IMR-90 (cell line): Measurements from ENCODE around the gene IRF2. TPM values are rescaled to one million over a fixed set of nuclear protein-coding genes. Genes with fewer than 3 reads are reported as not detected.

Experiments used
- ATAC-seq: fragments of 200-7000 bp; cut with Tn5 transposase; 2 replicates; pipeline ENCODE4 v1.9.1; 2020; ENCODE audit warnings: low read depth, mild to moderate bottlenecking, moderate library complexity
- BruUV-seq: library from RNA; stranded (reverse); fragments of 400-500 nt; replicated peaks from 2 replicates; lab custom pipeline; 2021; lab: Mats Ljungman, UMichigan
- CTCF ChIA-PET: fragments of 300-600 bp; formaldehyde crosslinking; extraction: SDS; loops from one replicate; lab custom pipeline; 2021; ENCODE audit warnings: antibody characterized with exemption; lab: Yijun Ruan, JAX
- POLR2A ChIA-PET: fragments of 300-600 bp; sonication (Branson Sonifier 250); formaldehyde crosslinking; loops from one replicate; lab custom pipeline; 2022; ENCODE audit warnings: antibody characterized with exemption; ENCODE audit not compliant: unreplicated experiment; lab: Charles Lee
- DNase-seq: peaks from one replicate; pipeline ENCODE4 v3.0.0; 2013
- H2AFZ ChIP-seq: replicated peaks from 2 replicates; pipeline ENCODE3; 2013; ENCODE audit warnings: low read length, mild to moderate bottlenecking; ENCODE audit not compliant: poor library complexity
- H2AK5ac ChIP-seq: 2 replicates; pipeline ENCODE4 v1.6.1; 2013; ENCODE audit warnings: low read depth, low read length, inconsistent platforms
- H2AK9ac ChIP-seq: replicated peaks from 2 replicates; pipeline ENCODE3; 2013; ENCODE audit warnings: mild to moderate bottlenecking, low read depth, low read length, moderate library complexity; ENCODE audit not compliant: poor library complexity
- H2BK120ac ChIP-seq: 2 replicates; pipeline ENCODE4 v1.6.1; 2013; ENCODE audit warnings: low read depth, low read length, inconsistent platforms
- H2BK15ac ChIP-seq: 3 replicates; pipeline ENCODE4 v1.6.1; 2013; ENCODE audit warnings: low read depth, low read length, inconsistent platforms
- H2BK20ac ChIP-seq: 2 replicates; pipeline ENCODE4 v1.6.1; 2013; ENCODE audit warnings: low read depth, mild to moderate bottlenecking, inconsistent platforms, low read length, moderate library complexity
- H2BK5ac ChIP-seq: 2 replicates; pipeline ENCODE4 v1.6.1; 2013; ENCODE audit warnings: mild to moderate bottlenecking, low read depth, low read length, inconsistent platforms; ENCODE audit not compliant: poor library complexity, severe bottlenecking
- H3K14ac ChIP-seq: replicated peaks from 2 replicates; pipeline ENCODE4 v1.6.1; 2013; ENCODE audit warnings: low read depth, low read length, inconsistent platforms
- H3K18ac ChIP-seq: 2 replicates; pipeline ENCODE4 v1.6.1; 2013; ENCODE audit warnings: low read depth, low read length, control low read depth
- H3K23ac ChIP-seq: 2 replicates; pipeline ENCODE4 v1.6.1; 2013; ENCODE audit warnings: low read depth, low read length, inconsistent platforms
- H3K27ac ChIP-seq: 2 replicates; pipeline ENCODE4 v1.5.1; 2013; ENCODE audit warnings: mild to moderate bottlenecking, control low read depth, low read length; ENCODE audit not compliant: insufficient read depth
- H3K27me3 ChIP-seq: 2 replicates; pipeline ENCODE4 v1.6.1; 2013; ENCODE audit warnings: low read length; ENCODE audit not compliant: control insufficient read depth, insufficient read depth
- H3K36me3 ChIP-seq: 2 replicates; pipeline ENCODE4 v1.6.1; 2013; ENCODE audit warnings: low read length, mixed read lengths; ENCODE audit not compliant: control insufficient read depth, insufficient read depth
- H3K4ac ChIP-seq: 2 replicates; pipeline ENCODE4 v1.6.1; 2013; ENCODE audit warnings: low read depth, low read length, inconsistent platforms
- H3K4me1 ChIP-seq: 2 replicates; pipeline ENCODE4 v1.6.1; 2013; ENCODE audit warnings: low read length, mixed read lengths; ENCODE audit not compliant: control insufficient read depth, insufficient read depth
- H3K4me2 ChIP-seq: 2 replicates; pipeline ENCODE4 v1.6.1; 2013; ENCODE audit warnings: low read depth, mild to moderate bottlenecking, control low read depth, low read length, moderate library complexity
- H3K4me3 ChIP-seq: 2 replicates; pipeline ENCODE4 v1.5.1; 2013; ENCODE audit warnings: low read depth, mild to moderate bottlenecking, control low read depth, low read length, moderate library complexity; ENCODE audit not compliant: insufficient read depth
- H3K56ac ChIP-seq: 2 replicates; pipeline ENCODE4 v1.6.1; 2013; ENCODE audit warnings: low read length, inconsistent platforms; ENCODE audit not compliant: insufficient read depth; ENCODE audit errors: extremely low read depth
- H3K79me1 ChIP-seq, 2 experiments: 2 replicates each; pipeline ENCODE4 v1.6.1; 2013; ENCODE audit warnings: low read length in 2 of 2, inconsistent platforms in 1 of 2, low read depth in 1 of 2
- H3K9ac ChIP-seq: 2 replicates; pipeline ENCODE4 v1.6.1; 2013; ENCODE audit warnings: low read depth, low read length, control low read depth
- H3K9me1 ChIP-seq: 2 replicates; pipeline ENCODE4 v1.6.1; 2013; ENCODE audit warnings: low read length, inconsistent platforms; ENCODE audit not compliant: insufficient read depth
- H3K9me3 ChIP-seq: 2 replicates; pipeline ENCODE4 v1.6.1; 2013; ENCODE audit warnings: low read length; ENCODE audit not compliant: control insufficient read depth, insufficient read depth
- H4K20me1 ChIP-seq: 2 replicates; pipeline ENCODE4 v1.6.1; 2013; ENCODE audit warnings: low read length, inconsistent platforms; ENCODE audit not compliant: insufficient read depth
- H4K5ac ChIP-seq: 2 replicates; pipeline ENCODE4 v1.6.1; 2013; ENCODE audit warnings: mild to moderate bottlenecking, low read depth, low read length, control low read depth
- H4K8ac ChIP-seq, 2 experiments: 2 replicates each; pipeline ENCODE4 v1.6.1; 2013; ENCODE audit warnings: low read depth in 2 of 2, low read length in 2 of 2, control low read depth in 1 of 2, inconsistent platforms in 1 of 2
- H4K91ac ChIP-seq: 2 replicates; pipeline ENCODE4 v1.6.1; 2013; ENCODE audit warnings: low read depth, low read length, inconsistent platforms; ENCODE audit not compliant: insufficient read depth
- SMC3 ChIP-seq: fragments of 150-350 bp; IDR thresholded peaks from 2 replicates; pipeline ENCODE4 v1.6.1; 2016; ENCODE audit warnings: low read depth, mild to moderate bottlenecking, antibody characterized with exemption, low read length, moderate library complexity
- USF2 ChIP-seq: fragments of 150-350 bp; IDR thresholded peaks from 2 replicates; pipeline ENCODE4 v1.6.1; 2017; ENCODE audit warnings: mild to moderate bottlenecking, antibody characterized with exemption, low read length, low read depth
- whole genome bisulfite sequencing, 2 experiments: methylation state at CpG; one replicate each; pipeline versions ENCODE4 v1.1.5 to v1.1.7; 2013; ENCODE audit warnings: missing lambda C conversion rate in 2 of 2; ENCODE audit not compliant: insufficient read length in 1 of 2; ENCODE audit errors: extremely low coverage in 2 of 2; 5-methylcytosine and 5-hydroxymethylcytosine counted together
- dilution Hi-C: fragments of 300-500 bp; cut with HindIII; formaldehyde crosslinking; loops from one replicate; pipeline ENCODE4 v1.14.3; 2018; ENCODE audit warnings: low sequenced_read_pairs; ENCODE audit not compliant: unreplicated experiment
- in situ Hi-C: fragments of 300-500 bp; cut with MboI; formaldehyde crosslinking; loops from 3 replicates; pipeline ENCODE4 v1.14.3; 2019; ENCODE audit warnings: low sequenced_read_pairs, inconsistent platforms, mixed read lengths
- intact Hi-C: fragments of 100-400 bp; cut with micrococcal nuclease; formaldehyde crosslinking; loops from 2 replicates; pipeline ENCODE4 v1.10.0; 2022
- polyA plus RNA-seq, 3 experiments: library from polyadenylated mRNA; depleted of rRNA; stranded (reverse); fragments of >200 nt; gene quantifications; 2 replicates each; pipeline ENCODE4 v1.2.3, GENCODE V29; 2012; ENCODE audit warnings: low replicate concordance in 1 of 3
- total RNA-seq: library from RNA; depleted of rRNA; stranded (reverse); fragments of >200 nt; gene quantifications from 2 replicates; pipeline ENCODE4 v1.2.3, GENCODE V29; 2012

IRF2 gene
- total and polyA plus RNA-seq, 2 of the 4 experiments (the other 2 are of a cell fraction): 16.5 to 21.9 TPM

- H3K4ac ChIP-seq: peak overlapping the region; percentile 64
- peaks cover 3% of the 10 kb centered on the region; the same call in 1 of the 2 replicates for H3K9me1 ChIP-seq
- peak overlapping the region; percentile 10; the same call in 2 of the 3 replicates for H2BK15ac ChIP-seq
- dilution Hi-C loops: no loop called here
- peak overlapping the region; percentile 49 for H2BK5ac ChIP-seq
- H2BK20ac ChIP-seq: peak overlapping the region; percentile 40; the same call in 1 of the 2 replicates
- no peak overlapping the region for H3K56ac ChIP-seq
- H4K91ac ChIP-seq: peak overlapping the region; percentile 63
- BruUV-seq: no TSS peak
- peak overlapping the region; percentile 28 for H4K5ac ChIP-seq
- peak overlapping the region; percentile 82; the same call in 1 of the 2 replicates for H3K27ac ChIP-seq
- POLR2A ChIA-PET: no interaction called here
- DNase-seq (peak; percentile 68), ATAC-seq (no peak)
- H3K36me3 ChIP-seq: no peaks in the 10 kb centered on the region
- TF ChIP-seq SMC3 (no peak), USF2 (peak; percentile 44; the same call in 1 of the 2 replicates)
- no peak overlapping the region for H3K23ac ChIP-seq
- H3K79me1 ChIP-seq: no peaks in the 10 kb centered on the region
- H3K4me3 ChIP-seq: no peak overlapping the region
- 38% methylated on average over 2 of the region's 16 CpGs; no CpG with 5 or more reads in 1 of the 2 experiments for whole genome bisulfite sequencing, 2 experiments
- no peaks in the 10 kb centered on the region for H3K27me3 ChIP-seq
- H3K4me1 ChIP-seq: peaks cover 26% of the 10 kb centered on the region
- H3K9me3 ChIP-seq: no peaks in the 10 kb centered on the region
- H4K20me1 ChIP-seq: no peaks in the 10 kb centered on the region
- H2BK120ac ChIP-seq: peak overlapping the region; percentile 52
- CTCF ChIA-PET: interaction anchor here (0.6 to 1.2 kb wide), 2 partner anchors 41 to 83 kb away, joined by 3 to 6 read pairs; no protein-coding TSS in a partner anchor
- H3K4me2 ChIP-seq: no peak overlapping the region; the same call in 1 of the 2 replicates
- peak overlapping the region; percentile 50 for H3K18ac ChIP-seq
- intact Hi-C loops: loop anchor here (2.0 kb wide), 1 partner anchor 35 kb away; no protein-coding TSS in a partner anchor
- peak overlapping the region; percentile 57 for H2AK9ac ChIP-seq
- H4K8ac ChIP-seq: peak overlapping the region; percentile 26 to 62; a peak in 3 of 4 replicates
- H3K9ac ChIP-seq: peak overlapping the region; percentile 21; the same call in 1 of the 2 replicates
- in situ Hi-C loops: no loop called here
- H3K14ac ChIP-seq: peak overlapping the region; percentile 28; the same call in 1 of the 2 replicates
- H2AK5ac ChIP-seq: no peak overlapping the region; the same call in 1 of the 2 replicates
- peak overlapping the region; percentile 29 for H2AFZ ChIP-seq
These were observed 126.8 kb downstream of the IRF2 start for GRCh38 chr4:184347251-184348239.
